ENCODE data around the gene GAA.

GAA gene

GRCh38 chr17:80104321-80104955 lies 3.1 kb downstream of the GAA start:
- TF ChIP-seq EZH2phosphoT487 (IDR thresholded peaks at IDR 0.05; ENCODE audit: borderline replicate concordance), result no peak
- no peak for TF ChIP-seq CTCF (conservative IDR thresholded peaks at IDR 0.05; ENCODE audit: low read length)
- Histone ChIP-seq H3K9me3 (ENCODE audit: insufficient read depth, low read depth, low read length) (no peaks in the 10 kb centered on the region), H4K20me1 (ENCODE audit: insufficient read depth, low read length, poor library complexity, severe bottlenecking) (no peaks in the 10 kb centered on the region), H3F3A (ENCODE audit: low read depth) (no peaks in the 10 kb centered on the region), H2AFZ (ENCODE audit: low read length) (no peak overlapping the region), H3K79me2 (ENCODE audit: insufficient read depth, low read length) (peaks cover 7% of the 10 kb centered on the region), H3K9me2 (replicated peaks; ENCODE audit: low read depth, low read length) (no peaks in the 10 kb centered on the region), H3K4me1 (ENCODE audit: insufficient read depth, low read length, poor library complexity, severe bottlenecking) (peaks cover 22% of the 10 kb centered on the region), H3K36me3 (ENCODE audit: insufficient read depth, low read length) (no peaks in the 10 kb centered on the region), H3K4me2 (ENCODE audit: low read depth, low read length, poor library complexity, severe bottlenecking) (no peak overlapping the region), H3K4me3 (ENCODE audit: low read length, poor library complexity, severe bottlenecking) (no peak overlapping the region), H3K9ac (ENCODE audit: low read depth, low read length, poor library complexity, severe bottlenecking) (no peak overlapping the region), H3K27me3 (ENCODE audit: insufficient read depth, low read length, poor library complexity, severe bottlenecking) (no peaks in the 10 kb centered on the region)

GRCh38 chr17:80104956-80105375 lies 3.6 kb downstream of the GAA start:
- H3K9me2 ChIP-seq (replicated peaks; ENCODE audit: low read depth, low read length), result no peaks in the 10 kb centered on the region
- H3K4me2 ChIP-seq (ENCODE audit: low read depth, low read length, poor library complexity, severe bottlenecking), result no peak overlapping the region
- no peaks in the 10 kb centered on the region for H3K27me3 ChIP-seq (ENCODE audit: insufficient read depth, low read length, poor library complexity, severe bottlenecking)
- H3K79me2 ChIP-seq (ENCODE audit: insufficient read depth, low read length), result peaks cover 7% of the 10 kb centered on the region
- no peak for TF ChIP-seq EZH2phosphoT487 (IDR thresholded peaks at IDR 0.05; ENCODE audit: borderline replicate concordance)
- TF ChIP-seq CTCF (conservative IDR thresholded peaks at IDR 0.05; ENCODE audit: low read length), result no peak
- H3K4me1 ChIP-seq (ENCODE audit: insufficient read depth, low read length, poor library complexity, severe bottlenecking), result peaks cover 20% of the 10 kb centered on the region
- no peak overlapping the region for H3K4me3 ChIP-seq (ENCODE audit: low read length, poor library complexity, severe bottlenecking)
- no peaks in the 10 kb centered on the region for H3K9me3 ChIP-seq (ENCODE audit: insufficient read depth, low read depth, low read length)
- H2AFZ ChIP-seq (ENCODE audit: low read length), result no peak overlapping the region
- no peaks in the 10 kb centered on the region for H4K20me1 ChIP-seq (ENCODE audit: insufficient read depth, low read length, poor library complexity, severe bottlenecking)
- H3K9ac ChIP-seq (ENCODE audit: low read depth, low read length, poor library complexity, severe bottlenecking), result no peak overlapping the region
- H3F3A ChIP-seq (ENCODE audit: low read depth), result no peaks in the 10 kb centered on the region
- H3K36me3 ChIP-seq (ENCODE audit: insufficient read depth, low read length), result no peaks in the 10 kb centered on the region

- no peaks in the 10 kb centered on the region for H3K27me3 ChIP-seq (ENCODE audit: insufficient read depth, low read length, poor library complexity, severe bottlenecking)
- H3K4me1 ChIP-seq (ENCODE audit: insufficient read depth, low read length, poor library complexity, severe bottlenecking), result peaks cover 13% of the 10 kb centered on the region
- H3K9me3 ChIP-seq (ENCODE audit: insufficient read depth, low read depth, low read length), result no peaks in the 10 kb centered on the region
- TF ChIP-seq EZH2phosphoT487 (IDR thresholded peaks at IDR 0.05; ENCODE audit: borderline replicate concordance), result no peak
- no peak for TF ChIP-seq CTCF (conservative IDR thresholded peaks at IDR 0.05; ENCODE audit: low read length)
- no peak overlapping the region for H3K4me2 ChIP-seq (ENCODE audit: low read depth, low read length, poor library complexity, severe bottlenecking)
- no peaks in the 10 kb centered on the region for H3K9me2 ChIP-seq (replicated peaks; ENCODE audit: low read depth, low read length)
- H3F3A ChIP-seq (ENCODE audit: low read depth), result no peaks in the 10 kb centered on the region
- no peak overlapping the region for H3K9ac ChIP-seq (ENCODE audit: low read depth, low read length, poor library complexity, severe bottlenecking)
- H2AFZ ChIP-seq (ENCODE audit: low read length), result no peak overlapping the region
- no peak overlapping the region for H3K4me3 ChIP-seq (ENCODE audit: low read length, poor library complexity, severe bottlenecking)
- no peaks in the 10 kb centered on the region for H4K20me1 ChIP-seq (ENCODE audit: insufficient read depth, low read length, poor library complexity, severe bottlenecking)
- peaks cover 7% of the 10 kb centered on the region for H3K79me2 ChIP-seq (ENCODE audit: insufficient read depth, low read length)
- H3K36me3 ChIP-seq (ENCODE audit: insufficient read depth, low read length), result no peaks in the 10 kb centered on the region
Observed at GRCh38 chr17:80105762-80106161, 4.4 kb downstream of the GAA start.

All from Loucy (cell line).